SK-N-SH (cell line): ENCODE measurements around the gene TGFBR3L. TPM values are rescaled to one million over a fixed set of nuclear protein-coding genes. Genes with fewer than 3 reads are reported as not detected.
A peak's percentile ranks its signal among the peaks of the same experiment; 100 is the strongest.

ENCODE experiments used
- CTCF ChIA-PET: fragments of 300-600, 350-600 bp; formaldehyde crosslinking; extraction: SDS; loops from one replicate; lab custom pipeline; 2021; lab: Yijun Ruan, JAX
- POLR2A ChIA-PET: fragments of 350-600 bp; sonication (Branson Sonifier 250); formaldehyde crosslinking; extraction: SDS; loops from one replicate; lab custom pipeline; 2020; ENCODE audit warnings: antibody characterized with exemption, inconsistent platforms; lab: Yijun Ruan, JAX
- DNase-seq: peaks from one replicate; pipeline ENCODE4 v3.0.0; 2012
- H2AFZ ChIP-seq: fragments of 200-600 bp; sonication (generic); 2 replicates; pipeline ENCODE4 v1.8.1; 2016; ENCODE audit warnings: antibody characterized with exemption, mild to moderate bottlenecking, low read depth
- H3F3A ChIP-seq: fragments of 200-600 bp; sonication (generic); replicated peaks from 2 replicates; pipeline ENCODE3; 2016; ENCODE audit warnings: antibody characterized with exemption, mild to moderate bottlenecking; ENCODE audit not compliant: insufficient read depth
- H3K27ac ChIP-seq, 2 experiments: fragments of 200-500 bp in 1 of 2; fragments of 200-600 bp in 1 of 2; sonication (Bioruptor generic) in 1 of 2; sonication (generic), shearing (Covaris generic) in 1 of 2; 2 replicates each; pipeline versions ENCODE4 v1.5.1 to v1.6.1; 2014 to 2016; ENCODE audit warnings: low read depth in 2 of 2, inconsistent platforms in 1 of 2, low read length in 1 of 2, mild to moderate bottlenecking in 1 of 2, mixed read lengths in 1 of 2
- H3K27me3 ChIP-seq: fragments of 200-600 bp; sonication (generic), shearing (Covaris generic); 2 replicates; pipeline ENCODE4 v1.6.1; 2016; ENCODE audit warnings: mixed run types; ENCODE audit not compliant: insufficient read depth
- H3K36me3 ChIP-seq, 2 experiments: fragments of 200-500 bp in 1 of 2; fragments of 200-600 bp in 1 of 2; sonication (Bioruptor generic) in 1 of 2; sonication (generic) in 1 of 2; replicated peaks in 1 of 2; 2 replicates each; pipeline versions ENCODE3 to v1.5.1; 2014 to 2016; ENCODE audit warnings: low read length in 1 of 2, mild to moderate bottlenecking in 1 of 2; ENCODE audit not compliant: insufficient read depth in 2 of 2, control insufficient read depth in 1 of 2
- H3K4me1 ChIP-seq, 2 experiments: fragments of 200-500 bp in 1 of 2; fragments of 200-600 bp in 1 of 2; sonication (Bioruptor generic) in 1 of 2; sonication (generic), shearing (Covaris generic) in 1 of 2; 2 replicates each; pipeline versions ENCODE4 v1.5.1 to v1.6.1; 2014 to 2016; ENCODE audit warnings: low read depth in 1 of 2, low read length in 1 of 2, mixed run types in 1 of 2; ENCODE audit not compliant: insufficient read depth in 2 of 2, control insufficient read depth in 1 of 2
- H3K4me2 ChIP-seq: fragments of 200-600 bp; sonication (generic), shearing (Covaris generic); 2 replicates; pipeline ENCODE4 v1.6.1; 2017; ENCODE audit warnings: mixed run types
- H3K4me3 ChIP-seq, 2 experiments: fragments of 200-500 bp in 1 of 2; fragments of 200-600 bp in 1 of 2; sonication (Bioruptor generic) in 1 of 2; sonication (generic), shearing (Covaris generic) in 1 of 2; 2 replicates each; pipeline versions ENCODE4 v1.5.1 to v1.8.1; 2014 to 2016; ENCODE audit warnings: low read depth in 2 of 2, inconsistent platforms in 1 of 2, low read length in 1 of 2, mild to moderate bottlenecking in 1 of 2, mixed read lengths in 1 of 2, moderate library complexity in 1 of 2
- H3K79me2 ChIP-seq: fragments of 200-600 bp; sonication (generic); 2 replicates; pipeline ENCODE4 v1.8.1; 2017; ENCODE audit warnings: mild to moderate bottlenecking; ENCODE audit not compliant: insufficient read depth
- H3K9ac ChIP-seq: fragments of 200-600 bp; sonication (generic); 2 replicates; pipeline ENCODE4 v1.6.1; 2017; ENCODE audit warnings: mixed run types
- H3K9me2 ChIP-seq: fragments of 200-600 bp; sonication (generic); 2 replicates; pipeline ENCODE4 v1.6.1; 2017; ENCODE audit warnings: mixed run types
- H3K9me3 ChIP-seq: fragments of 200-600 bp; sonication (generic); 2 replicates; pipeline ENCODE4 v1.6.1; 2017; ENCODE audit warnings: mixed run types, mild to moderate bottlenecking, moderate library complexity
- H4K20me1 ChIP-seq: fragments of 200-600 bp; sonication (generic); 2 replicates; pipeline ENCODE4 v1.6.1; 2017; ENCODE audit warnings: mild to moderate bottlenecking, mixed run types; ENCODE audit not compliant: insufficient read depth
- CTCF ChIP-seq: fragments of 200-600 bp; sonication (generic); IDR thresholded peaks from 2 replicates; pipeline ENCODE4 v1.6.1; 2017; ENCODE audit warnings: antibody characterized with exemption, mild to moderate bottlenecking, moderate library complexity
- ELF1 ChIP-seq: IDR thresholded peaks from 2 replicates; pipeline ENCODE4 v1.4.0; 2012
- EZH2phosphoT487 ChIP-seq: fragments of 200-600 bp; sonication (generic); IDR thresholded peaks from 2 replicates; pipeline ENCODE4 v1.6.1; 2017; ENCODE audit warnings: low read depth, mixed run types, mild to moderate bottlenecking, antibody characterized with exemption, moderate library complexity, borderline replicate concordance
- FOSL2 ChIP-seq: IDR thresholded peaks from 2 replicates; pipeline ENCODE4 v1.4.0; 2012; ENCODE audit warnings: low read depth, mild to moderate bottlenecking, moderate library complexity, borderline replicate concordance
- FOXM1 ChIP-seq: IDR thresholded peaks from 2 replicates; pipeline ENCODE4 v1.4.0; 2012; ENCODE audit warnings: low read depth, mild to moderate bottlenecking
- GABPA ChIP-seq: IDR thresholded peaks from 2 replicates; pipeline ENCODE4 v1.4.0; 2012; ENCODE audit warnings: low read depth, mild to moderate bottlenecking
- GATA2 ChIP-seq: sonication (generic); formaldehyde crosslinking; IDR thresholded peaks from 2 replicates; pipeline ENCODE4 v1.5.0; 2020; ENCODE audit warnings: mild to moderate bottlenecking, missing genetic modification reagents
- IRF3 ChIP-seq: fragments of 150-350 bp; IDR thresholded peaks from 2 replicates; pipeline ENCODE4 v1.6.1; 2016; ENCODE audit warnings: mild to moderate bottlenecking, low read depth, low read length
- MAX ChIP-seq: IDR thresholded peaks from 2 replicates; pipeline ENCODE4 v1.4.0; 2012; ENCODE audit warnings: low read depth
- MEF2A ChIP-seq: IDR thresholded peaks from 2 replicates; pipeline ENCODE4 v1.4.0; 2012; ENCODE audit warnings: low read depth, borderline replicate concordance
- MXI1 ChIP-seq: IDR thresholded peaks from 2 replicates; pipeline ENCODE4 v1.6.1; 2012; ENCODE audit warnings: mild to moderate bottlenecking, low read depth, low read length, improper control_type of control experiment
- NFIC ChIP-seq: IDR thresholded peaks from 2 replicates; pipeline ENCODE4 v1.4.0; 2012; ENCODE audit warnings: borderline replicate concordance
- POLR2AphosphoS5 ChIP-seq: IDR thresholded peaks from 2 replicates; pipeline ENCODE4 v1.6.1; 2012; ENCODE audit warnings: low read depth, low read length
- RCOR1 ChIP-seq: fragments of 150-350 bp; IDR thresholded peaks from 2 replicates; pipeline ENCODE4 v1.6.1; 2017; ENCODE audit warnings: antibody characterized with exemption, low read length
- SIN3A ChIP-seq: IDR thresholded peaks from 2 replicates; pipeline ENCODE4 v1.6.1; 2012; ENCODE audit warnings: low read depth, mild to moderate bottlenecking, low read length, moderate library complexity, borderline replicate concordance
- TEAD4 ChIP-seq: IDR thresholded peaks from 2 replicates; pipeline ENCODE4 v1.4.0; 2012; ENCODE audit warnings: mild to moderate bottlenecking, borderline replicate concordance; ENCODE audit not compliant: insufficient read depth
- USF1 ChIP-seq: IDR thresholded peaks from 2 replicates; pipeline ENCODE4 v1.4.0; 2012; ENCODE audit warnings: low read depth, borderline replicate concordance
- YY1 ChIP-seq: IDR thresholded peaks from 2 replicates; pipeline ENCODE4 v1.4.0; 2012; ENCODE audit warnings: low read depth, mild to moderate bottlenecking
- ZBTB33 ChIP-seq: IDR thresholded peaks from 2 replicates; pipeline ENCODE4 v1.4.0; 2012; ENCODE audit warnings: low read depth, borderline replicate concordance
- WGBS: methylation state at CpG from one replicate; pipeline ENCODE4 v1.1.6; 2017; ENCODE audit warnings: low lambda C conversion rate; 5-methylcytosine and 5-hydroxymethylcytosine counted together
- polyA plus RNA-seq, 3 experiments: library from polyadenylated mRNA; depleted of rRNA; stranded (reverse); fragments of >200 nt; gene quantifications; 2 replicates each; pipeline ENCODE4 v1.2.3, GENCODE V29; 2012

Gene TGFBR3L
- polyA plus RNA-seq, 1 of the 3 experiments (the other 2 are of a cell fraction): 0.87 TPM

GRCh38 chr19:7902796-7903243 lies 11.8 kb upstream of the TGFBR3L start:
- H3K4me2 ChIP-seq: peak overlapping the region; percentile 92
- DNase-seq: no peak
- no peaks in the 10 kb centered on the region for H3K9me3 ChIP-seq
- 20% methylated on average over 18 of the region's 20 CpGs for WGBS
- CTCF ChIA-PET: interaction anchor here (0.8 to 2.3 kb wide), 6 partner anchors 14 to 49 kb away, joined by 3 to 26 read pairs (median 4); partner anchors contain the start of genes LRRC8E and SNAPC2
- peak overlapping the region; percentile 93 for H2AFZ ChIP-seq
- peak overlapping the region; percentile 70 to 72 for H3K4me3 ChIP-seq
- peak overlapping the region; percentile 76 for H3K9ac ChIP-seq
- POLR2A ChIA-PET: interaction anchor here (0.7 to 1.6 kb wide), 3 partner anchors 13 to 40 kb away, joined by 4 to 8 read pairs (median 6); partner anchors contain the start of gene SNAPC2
- peak overlapping the region; percentile 68 to 89; a peak in 3 of 4 replicates for H3K27ac ChIP-seq
- H3K79me2 ChIP-seq: peaks cover 37% of the 10 kb centered on the region
- H3K4me1 ChIP-seq: peaks cover 0 to 19% of the 10 kb centered on the region in 2 experiments; a peak in 2 of 4 replicates
- no peak for TF ChIP-seq CTCF
- TF ChIP-seq MEF2A: no peak
- no peak for TF ChIP-seq YY1
- no peak for TF ChIP-seq FOSL2
- TF ChIP-seq RCOR1: no peak
- no peak for TF ChIP-seq NFIC
- TF ChIP-seq ELF1: no peak
- TF ChIP-seq MXI1: no peak
- TF ChIP-seq EZH2phosphoT487: no peak
- TF ChIP-seq, all 33 proteins: peak for 0
- no peaks in the 10 kb centered on the region for H3F3A ChIP-seq
- no peaks in the 10 kb centered on the region for H3K9me2 ChIP-seq
- H3K36me3 ChIP-seq: peaks cover 0 to 3% of the 10 kb centered on the region in 2 experiments
- H4K20me1 ChIP-seq: peaks cover 31% of the 10 kb centered on the region
- no peaks in the 10 kb centered on the region for H3K27me3 ChIP-seq

- Histone ChIP-seq H3K9me2 (no peaks in the 10 kb centered on the region), H3K4me3 (peak within 1 kb of the TSS; percentile 80 to 87), H3K9me3 (no peaks in the 10 kb centered on the region), H3F3A (no peaks in the 10 kb centered on the region), H3K4me1 (peaks cover 0 to 19% of the 10 kb centered on the region in 2 experiments; a peak in 2 of 4 replicates), H3K9ac (peak within 1 kb of the TSS; percentile 78), H3K36me3 (peaks cover 0 to 3% of the 10 kb centered on the region in 2 experiments), H4K20me1 (peaks cover 36% of the 10 kb centered on the region), H3K27ac (peak within 1 kb of the TSS; percentile 68 to 89; a peak in 3 of 4 replicates), H2AFZ (peak within 1 kb of the TSS; percentile 93), H3K4me2 (peak within 1 kb of the TSS; percentile 97), H3K79me2 (peaks cover 43% of the 10 kb centered on the region), H3K27me3 (no peaks in the 10 kb centered on the region)
- DNase-seq: peak; percentile 99
- WGBS: 1% methylated on average over 17 of the region's 89 CpGs
- ChIA-PET POLR2A (interaction anchor here (0.7 to 1.6 kb wide), 5 partner anchors 13 to 41 kb away, joined by 3 to 8 read pairs (median 4); partner anchors contain the start of genes SNAPC2 and TIMM44), CTCF (interaction anchor here (0.8 to 2.3 kb wide), 9 partner anchors 9 to 73 kb away, joined by 3 to 26 read pairs (median 4); partner anchors contain the start of gene SNAPC2)
- TF ChIP-seq GATA2 (CRISPR knock-in tag) (no peak), ZBTB33 (no peak), USF1 (no peak), RCOR1 (0 out of 2 replicates have a peak, but pooled peaks have one; percentile 7), NFIC (no peak), FOSL2 (no peak), FOXM1 (no peak), TEAD4 (no peak), GABPA (no peak), ELF1 (no peak), POLR2AphosphoS5 (peak; percentile 98), MAX (peak; percentile 93), IRF3 (no peak), SIN3A (peak; percentile 24; the same call in 1 of the 2 replicates)
Measured at GRCh38 chr19:7903244-7904073, 11.2 kb upstream of the TGFBR3L start, which contains the start of gene MAP2K7. Gene MAP2K7, plus strand, starts transcription at chr19:7903877. Its CDS starts 68 bp downstream, at chr19:7903945.
